ENCODE measurements around the gene SPATC1L.

Gene SPATC1L

GRCh38 chr21:46128933-46129571 lies 55.2 kb downstream of the SPATC1L start:
- DNase-seq = no peak

- DNase-seq = no peak
Measured at GRCh38 chr21:46128106-46128932, 55.9 kb downstream of the SPATC1L start.

- no peak for DNase-seq
Measured at GRCh38 chr21:46127239-46128105, 56.8 kb downstream of the SPATC1L start.

GRCh38 chr21:46126309-46127238 lies 57.7 kb downstream of the SPATC1L start:
- no peak for DNase-seq

- no peak for DNase-seq
Measured at GRCh38 chr21:46125846-46126301, 58.4 kb downstream of the SPATC1L start.

GRCh38 chr21:46124926-46125845 lies 59.1 kb downstream of the SPATC1L start:
- no peak for DNase-seq

GRCh38 chr21:46124083-46124925 lies 60.0 kb downstream of the SPATC1L start:
- DNase-seq = no peak

- DNase-seq = no peak
Measured at GRCh38 chr21:46122758-46123683, 61.2 kb downstream of the SPATC1L start.

GRCh38 chr21:46122237-46122671 lies 62.0 kb downstream of the SPATC1L start:
- no peak for DNase-seq

- no peak for DNase-seq
Measured at GRCh38 chr21:46121286-46122221, 62.7 kb downstream of the SPATC1L start.

- no peak for DNase-seq
Measured at GRCh38 chr21:46120301-46121285, 63.7 kb downstream of the SPATC1L start.

- no peak for DNase-seq
Measured at GRCh38 chr21:46119637-46120271, 64.5 kb downstream of the SPATC1L start.

GRCh38 chr21:46119144-46119636 lies 65.1 kb downstream of the SPATC1L start:
- no peak for DNase-seq

GRCh38 chr21:46118316-46119143 lies 65.7 kb downstream of the SPATC1L start:
- DNase-seq = no peak
